ENCODE measurements around the gene IVNS1ABP. TPM values are rescaled to one million over a fixed set of nuclear protein-coding genes. Genes with fewer than 3 reads are reported as not detected.

Gene IVNS1ABP
- total and polyA plus RNA-seq, 4 donors = 39.3 to 218 (median 114) TPM

- DNase-seq = no peak
- no peak for TF ChIP-seq CTCF (IDR thresholded peaks at IDR 0.05; ENCODE audit: control extremely low read depth, extremely low read depth)
- no peak overlapping the region for H3K27ac ChIP-seq (ENCODE audit: low read depth in 1 of 2, low read length in 1 of 2)
- no peak overlapping the region for H3K4me3 ChIP-seq
- H3K9me3 ChIP-seq (ENCODE audit: control insufficient read depth in 4 of 4, insufficient read depth in 3 of 4, low read length in 3 of 4) = no peaks in the 10 kb centered on the region
- no peak for ATAC-seq (ENCODE audit: insufficient read depth, low FRiP score)
- H3K4me1 ChIP-seq (ENCODE audit: control insufficient read depth in 5 of 5, insufficient read depth in 5 of 5, low read length in 5 of 5) = no peaks in the 10 kb centered on the region
- WGBS, 2 donors = 95 to 99% methylated on average over 2 of the region's 2 CpGs
- H3K9ac ChIP-seq (ENCODE audit: insufficient read depth in 1 of 2, low read length in 2 of 2) = no peak overlapping the region
- no peaks in the 10 kb centered on the region for H3K27me3 ChIP-seq (ENCODE audit: control insufficient read depth in 3 of 3, insufficient read depth in 3 of 3, low read length in 2 of 3)
- H3K36me3 ChIP-seq (ENCODE audit: control insufficient read depth in 4 of 4, insufficient read depth in 4 of 4, low read length in 4 of 4) = peaks cover 0 to 4% (median 2%) of the 10 kb centered on the region in 4 donors
Measured at GRCh38 chr1:185280589-185280988, 36.5 kb downstream of the IVNS1ABP start.

GRCh38 chr1:185279571-185279970 lies 37.5 kb downstream of the IVNS1ABP start:
- ATAC-seq (ENCODE audit: insufficient read depth, low FRiP score) (no peak), DNase-seq (no peak)
- Histone ChIP-seq H3K9me3 (ENCODE audit: control insufficient read depth in 4 of 4, insufficient read depth in 3 of 4, low read length in 3 of 4) (no peaks in the 10 kb centered on the region), H3K36me3 (ENCODE audit: control insufficient read depth in 4 of 4, insufficient read depth in 4 of 4, low read length in 4 of 4) (peaks cover 0 to 4% (median 2%) of the 10 kb centered on the region in 4 donors), H3K4me1 (ENCODE audit: control insufficient read depth in 5 of 5, insufficient read depth in 5 of 5, low read length in 5 of 5) (no peaks in the 10 kb centered on the region), H3K9ac (ENCODE audit: insufficient read depth in 1 of 2, low read length in 2 of 2) (no peak overlapping the region), H3K27ac (ENCODE audit: low read depth in 1 of 2, low read length in 1 of 2) (no peak overlapping the region), H3K27me3 (ENCODE audit: control insufficient read depth in 3 of 3, insufficient read depth in 3 of 3, low read length in 2 of 3) (no peaks in the 10 kb centered on the region), H3K4me3 (no peak overlapping the region)
- TF ChIP-seq CTCF (IDR thresholded peaks at IDR 0.05; ENCODE audit: control extremely low read depth, extremely low read depth) = no peak

GRCh38 chr1:185271921-185272320 lies 45.1 kb downstream of the IVNS1ABP start:
- no peak overlapping the region for H3K9ac ChIP-seq (ENCODE audit: insufficient read depth in 1 of 2, low read length in 2 of 2)
- no peaks in the 10 kb centered on the region for H3K36me3 ChIP-seq (ENCODE audit: control insufficient read depth in 4 of 4, insufficient read depth in 4 of 4, low read length in 4 of 4)
- TF ChIP-seq CTCF (IDR thresholded peaks at IDR 0.05; ENCODE audit: control extremely low read depth, extremely low read depth) = no peak
- no peak overlapping the region for H3K4me3 ChIP-seq
- no peaks in the 10 kb centered on the region for H3K9me3 ChIP-seq (ENCODE audit: control insufficient read depth in 4 of 4, insufficient read depth in 3 of 4, low read length in 3 of 4)
- WGBS, 2 donors = 85 to 93% methylated on average over 4 of the region's 4 CpGs
- H3K27me3 ChIP-seq (ENCODE audit: control insufficient read depth in 3 of 3, insufficient read depth in 3 of 3, low read length in 2 of 3) = no peaks in the 10 kb centered on the region
- no peak for DNase-seq
- H3K4me1 ChIP-seq (ENCODE audit: control insufficient read depth in 5 of 5, insufficient read depth in 5 of 5, low read length in 5 of 5) = no peaks in the 10 kb centered on the region
- ATAC-seq (ENCODE audit: insufficient read depth, low FRiP score) = no peak
- no peak overlapping the region for H3K27ac ChIP-seq (ENCODE audit: low read depth in 1 of 2, low read length in 1 of 2)

- WGBS, 2 donors = 85 to 93% methylated on average over 2 of the region's 2 CpGs
- no peaks in the 10 kb centered on the region for H3K4me1 ChIP-seq (ENCODE audit: control insufficient read depth in 5 of 5, insufficient read depth in 5 of 5, low read length in 5 of 5)
- H3K9me3 ChIP-seq (ENCODE audit: control insufficient read depth in 4 of 4, insufficient read depth in 3 of 4, low read length in 3 of 4) = no peaks in the 10 kb centered on the region
- no peak for TF ChIP-seq CTCF (IDR thresholded peaks at IDR 0.05; ENCODE audit: control extremely low read depth, extremely low read depth)
- no peak overlapping the region for H3K27ac ChIP-seq (ENCODE audit: low read depth in 1 of 2, low read length in 1 of 2)
- no peaks in the 10 kb centered on the region for H3K27me3 ChIP-seq (ENCODE audit: control insufficient read depth in 3 of 3, insufficient read depth in 3 of 3, low read length in 2 of 3)
- H3K4me3 ChIP-seq = no peak overlapping the region
- no peak overlapping the region for H3K9ac ChIP-seq (ENCODE audit: insufficient read depth in 1 of 2, low read length in 2 of 2)
- no peak for DNase-seq
- no peaks in the 10 kb centered on the region for H3K36me3 ChIP-seq (ENCODE audit: control insufficient read depth in 4 of 4, insufficient read depth in 4 of 4, low read length in 4 of 4)
- no peak for ATAC-seq (ENCODE audit: insufficient read depth, low FRiP score)
Measured at GRCh38 chr1:185268352-185268751, 48.7 kb downstream of the IVNS1ABP start.

Data from lung (tissue), 12 donors.